Measurements from ENCODE around the gene AACS. TPM values are rescaled to one million over a fixed set of nuclear protein-coding genes. Genes with fewer than 3 reads are reported as not detected.

Gene AACS
- total and polyA plus RNA-seq, 2 of the 4 experiments (the other 2 are of a cell fraction): 22.0 to 24.9 TPM

DNA sequence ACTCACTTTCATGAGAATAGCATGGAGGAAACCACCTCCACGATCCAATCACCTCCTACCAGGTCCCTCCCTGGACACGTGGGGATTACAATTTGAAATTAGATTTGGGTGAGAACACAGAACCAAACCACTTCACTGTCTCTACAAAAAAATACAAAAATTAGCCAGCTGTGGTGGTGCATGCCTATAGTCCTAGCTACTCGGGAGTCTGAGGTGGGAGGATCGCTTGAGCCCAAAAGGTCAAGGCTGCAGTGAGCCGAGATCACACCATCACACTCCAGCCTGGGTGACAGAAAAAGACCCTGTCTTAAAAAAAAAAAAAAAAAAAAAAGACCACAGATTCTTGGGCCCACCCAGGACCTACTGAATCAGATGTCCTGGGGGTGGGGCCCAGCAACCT, 43.5 kb upstream of the AACS start:
- BruUV-seq (replicated peaks): no TSS peak
- DNase-seq (no peak), ATAC-seq (ENCODE audit: low read depth) (no peak)
- intact Hi-C loops (cut with micrococcal nuclease) (no loop called here), in situ Hi-C loops (cut with MboI; ENCODE audit: low sequenced_read_pairs) (no loop called here), dilution Hi-C loops (cut with HindIII; ENCODE audit: low sequenced_read_pairs, unreplicated experiment) (no loop called here)
- Histone ChIP-seq H4K8ac (ENCODE audit: low read depth in 2 of 2, low read length in 2 of 2) (no peak overlapping the region), H3K4me3 (ENCODE audit: insufficient read depth, low read depth, low read length) (no peak overlapping the region), H4K20me1 (ENCODE audit: insufficient read depth, low read length) (no peaks in the 10 kb centered on the region), H2BK20ac (ENCODE audit: low read depth, low read length) (no peak overlapping the region), H3K9me3 (ENCODE audit: control insufficient read depth, insufficient read depth, low read length) (peaks cover 2% of the 10 kb centered on the region; the same call in 1 of the 2 replicates), H3K14ac (replicated peaks; ENCODE audit: low read depth, low read length) (no peak overlapping the region), H2AFZ (replicated peaks; ENCODE audit: low read length, poor library complexity) (no peak overlapping the region), H2AK9ac (replicated peaks; ENCODE audit: low read depth, low read length, poor library complexity) (no peak overlapping the region), H3K9ac (ENCODE audit: low read depth, low read length) (no peak overlapping the region), H3K4ac (ENCODE audit: low read depth, low read length) (no peak overlapping the region), H2BK120ac (ENCODE audit: low read depth, low read length) (no peak overlapping the region), H3K4me2 (ENCODE audit: low read depth, low read length) (no peak overlapping the region), H3K27ac (ENCODE audit: insufficient read depth, low read length) (no peak overlapping the region), H3K4me1 (ENCODE audit: control insufficient read depth, insufficient read depth, low read length) (no peaks in the 10 kb centered on the region), H3K9me1 (ENCODE audit: insufficient read depth, low read length) (peaks cover 7% of the 10 kb centered on the region; the same call in 1 of the 2 replicates), H4K91ac (ENCODE audit: insufficient read depth, low read depth, low read length) (no peak overlapping the region), H2AK5ac (ENCODE audit: low read depth, low read length) (no peak overlapping the region), H3K79me1 (ENCODE audit: low read depth in 1 of 2, low read length in 2 of 2) (no peaks in the 10 kb centered on the region), H3K56ac (ENCODE audit: extremely low read depth, insufficient read depth, low read length) (no peak overlapping the region), H2BK15ac (ENCODE audit: low read depth, low read length) (no peak overlapping the region), H2BK5ac (ENCODE audit: low read depth, low read length, poor library complexity, severe bottlenecking) (no peak overlapping the region), H3K18ac (ENCODE audit: low read depth, low read length) (no peak overlapping the region), H3K36me3 (ENCODE audit: control insufficient read depth, insufficient read depth, low read length) (peaks cover 2% of the 10 kb centered on the region; the same call in 1 of the 2 replicates), H3K27me3 (ENCODE audit: control insufficient read depth, insufficient read depth, low read length) (no peaks in the 10 kb centered on the region), H3K23ac (ENCODE audit: low read depth, low read length) (no peak overlapping the region), H4K5ac (ENCODE audit: low read depth, low read length) (no peak overlapping the region)
- no peak for TF ChIP-seq MAZ (IDR thresholded peaks at IDR 0.05; ENCODE audit: borderline replicate concordance, low read depth, low read length)
- TF ChIP-seq CEBPB (IDR thresholded peaks at IDR 0.05; ENCODE audit: low read depth, low read length): no peak
- TF ChIP-seq FOS (IDR thresholded peaks at IDR 0.05; ENCODE audit: low read depth, low read length): no peak
- no peak for TF ChIP-seq CHD1 (IDR thresholded peaks at IDR 0.05; ENCODE audit: low read depth, low read length)
- no peak for TF ChIP-seq SMC3 (IDR thresholded peaks at IDR 0.05; ENCODE audit: low read depth, low read length)
- no peak for TF ChIP-seq MXI1 (IDR thresholded peaks at IDR 0.05; ENCODE audit: borderline replicate concordance, low read depth, low read length)
- no peak for TF ChIP-seq BHLHE40 (IDR thresholded peaks at IDR 0.05; ENCODE audit: low read depth, low read length)
- TF ChIP-seq MAFK (IDR thresholded peaks at IDR 0.05; ENCODE audit: low read depth, low read length): no peak
- no CpG with 5 or more reads among the region's 5 CpGs for WGBS, 2 experiments (ENCODE audit: extremely low coverage in 2 of 2, insufficient read length in 1 of 2)
- CTCF ChIA-PET: no interaction called here
- POLR2A ChIA-PET (ENCODE audit: unreplicated experiment): no interaction called here
